Endothelial cell of umbilical vein (primary cell): Measurements from ENCODE around the gene SLC25A17. TPM values are rescaled to one million over a fixed set of nuclear protein-coding genes. Genes with fewer than 3 reads are reported as not detected.

Source experiments
- BruUV-seq: library from RNA; stranded (reverse); fragments of 400-500 nt; replicated peaks from 2 replicates; lab custom pipeline; 2021; lab: Mats Ljungman, UMichigan
- CTCF ChIA-PET: fragments of 300-600, 350-600 bp; sonication (Branson Sonifier 250); formaldehyde crosslinking; loops from one replicate; lab custom pipeline; 2021; ENCODE audit warnings: antibody characterized with exemption, inconsistent platforms; lab: Charles Lee
- POLR2A ChIA-PET: fragments of 300-600, 350-600 bp; sonication (Branson Sonifier 250); formaldehyde crosslinking; loops from one replicate; lab custom pipeline; 2021; ENCODE audit warnings: antibody characterized with exemption, inconsistent platforms; lab: Charles Lee
- DNase-seq: peaks from one replicate; pipeline ENCODE4 v3.0.0-alpha.2; 2011; ENCODE audit warnings: low read depth, low spot score
- FAIRE-seq: peaks from 2 replicates; lab custom pipeline; 2011; peaks lifted over from hg19 to GRCh38; lab: Jason Lieb, UNC
- H2AFZ ChIP-seq: 2 replicates; pipeline ENCODE4 v1.6.0; 2012; ENCODE audit warnings: low read depth, low read length, control low read depth, inconsistent platforms
- H3K27ac ChIP-seq: 2 replicates; pipeline ENCODE4 v1.5.1; 2011; ENCODE audit warnings: low read depth, mild to moderate bottlenecking, control low read depth, low read length, moderate library complexity; ENCODE audit not compliant: insufficient read depth
- H3K27me3 ChIP-seq, 2 experiments: 2 replicates each; pipeline versions ENCODE4 v1.6.0 to v1.6.1; 2011; ENCODE audit warnings: low read length in 2 of 2, mixed read lengths in 1 of 2; ENCODE audit not compliant: control insufficient read depth in 2 of 2, insufficient read depth in 2 of 2
- H3K36me3 ChIP-seq, 2 experiments: 2 replicates in 1 of 2; 3 replicates in 1 of 2; pipeline ENCODE4 v1.5.1; 2011; ENCODE audit warnings: low read length in 2 of 2, mild to moderate bottlenecking in 1 of 2, moderate library complexity in 1 of 2; ENCODE audit not compliant: control insufficient read depth in 2 of 2, insufficient read depth in 2 of 2; ENCODE audit errors: extremely low read depth in 1 of 2
- H3K4me1 ChIP-seq: 3 replicates; pipeline ENCODE4 v1.5.1; 2011; ENCODE audit warnings: mild to moderate bottlenecking, low read length; ENCODE audit not compliant: control insufficient read depth, insufficient read depth; ENCODE audit errors: extremely low read depth
- H3K4me2 ChIP-seq: 2 replicates; pipeline ENCODE4 v1.6.1; 2011; ENCODE audit warnings: low read length, control low read depth, mixed read lengths; ENCODE audit not compliant: insufficient read depth
- H3K4me3 ChIP-seq, 3 experiments: fragments of 200-600 bp in 1 of 3; sonication (generic), shearing (Covaris generic) in 1 of 3; replicated peaks in 1 of 3; 2 replicates each; pipeline ENCODE4 v1.5.1; 2011 to 2016; ENCODE audit warnings: control low read depth in 3 of 3, low read length in 3 of 3, mild to moderate bottlenecking in 2 of 3, inconsistent platforms in 1 of 3, low read depth in 1 of 3, moderate library complexity in 1 of 3; ENCODE audit not compliant: insufficient read depth in 1 of 3
- H3K79me2 ChIP-seq: 2 replicates; pipeline ENCODE4 v1.6.0; 2012; ENCODE audit warnings: low read length, inconsistent platforms; ENCODE audit not compliant: control insufficient read depth, insufficient read depth
- H3K9ac ChIP-seq: replicated peaks from 2 replicates; pipeline ENCODE3; 2011; ENCODE audit warnings: low read length, control low read depth; ENCODE audit not compliant: insufficient read depth; ENCODE audit errors: extremely low read depth
- H3K9me1 ChIP-seq: replicated peaks from 3 replicates; pipeline ENCODE4 v1.6.0; 2011; ENCODE audit warnings: mild to moderate bottlenecking, low read length; ENCODE audit not compliant: control insufficient read depth, insufficient read depth; ENCODE audit errors: extremely low read depth
- H3K9me3 ChIP-seq: replicated peaks from 2 replicates; pipeline ENCODE4 v1.5.1; 2012; ENCODE audit warnings: low read length, inconsistent platforms; ENCODE audit not compliant: control insufficient read depth, insufficient read depth
- H4K20me1 ChIP-seq: replicated peaks from 2 replicates; pipeline ENCODE3; 2011; ENCODE audit warnings: mild to moderate bottlenecking, low read length; ENCODE audit not compliant: control insufficient read depth, insufficient read depth; ENCODE audit errors: extremely low read depth
- EZH2 ChIP-seq: IDR thresholded peaks from 2 replicates; pipeline ENCODE4 v1.6.1; 2012; ENCODE audit warnings: borderline replicate concordance, low read depth, mild to moderate bottlenecking, moderate library complexity, low read length, inconsistent platforms; ENCODE audit not compliant: severe bottlenecking
- FOS ChIP-seq: IDR thresholded peaks from 2 replicates; pipeline ENCODE4 v1.6.1; 2011; ENCODE audit warnings: mild to moderate bottlenecking, low read length, moderate library complexity, borderline replicate concordance; ENCODE audit not compliant: insufficient read depth
- GATA2 ChIP-seq: IDR thresholded peaks from 2 replicates; pipeline ENCODE4 v1.7.0; 2011; ENCODE audit warnings: low read depth, mild to moderate bottlenecking, moderate library complexity, mixed read lengths, low read length; ENCODE audit not compliant: insufficient read length, insufficient read depth
- JUN ChIP-seq: IDR thresholded peaks from 2 replicates; pipeline ENCODE4 v1.6.1; 2011; ENCODE audit warnings: borderline replicate concordance, low read depth; ENCODE audit not compliant: insufficient read length, insufficient read depth
- MYC ChIP-seq: IDR thresholded peaks from one replicate; pipeline ENCODE4 v1.6.1; 2011; ENCODE audit warnings: mild to moderate bottlenecking, low read depth, low read length
- POLR2A ChIP-seq: IDR thresholded peaks from 2 replicates; pipeline ENCODE4 v1.6.1; 2012; ENCODE audit warnings: low read depth, mild to moderate bottlenecking, control low read depth, low read length
- POLR2AphosphoS5 ChIP-seq: IDR thresholded peaks from 2 replicates; pipeline ENCODE4 v1.6.1; 2012; ENCODE audit warnings: low read depth, mild to moderate bottlenecking, control low read depth, low read length, moderate library complexity; ENCODE audit not compliant: insufficient read depth
- dilution Hi-C: fragments of 300-500 bp; cut with MboI; formaldehyde crosslinking; loops from one replicate; pipeline ENCODE4 v1.15.0; 2019; ENCODE audit warnings: low sequenced_read_pairs; ENCODE audit not compliant: extremely low pct_ligation_motif_present
- intact Hi-C: fragments of 100-400 bp; cut with micrococcal nuclease; formaldehyde crosslinking; loops from one replicate; pipeline ENCODE4 v1.10.0; 2022
- polyA plus RNA-seq, 4 experiments: library from polyadenylated mRNA; depleted of rRNA in 3 of 4; stranded (reverse) in 3 of 4; unstranded in 1 of 4; fragments of >200 nt; gene quantifications; 2 replicates each; pipeline versions ENCODE4 v1.2.1 to v1.2.3, GENCODE V29; 2011 to 2012; ENCODE audit warnings: missing spikeins in 1 of 4
- total RNA-seq: library from RNA; stranded (reverse); gene quantifications from 2 replicates; pipeline ENCODE4 v1.2.3, GENCODE V29; 2021
- TF ChIP-seq, protein P1 (sequence below), 2 donors: IDR thresholded peaks; 1 replicate in 1 of 2; 2 replicates in 1 of 2; pipeline ENCODE4 v1.5.1; 2011; ENCODE audit warnings: low read length in 2 of 2, mild to moderate bottlenecking in 2 of 2, moderate library complexity in 2 of 2, control low read depth in 1 of 2, inconsistent platforms in 1 of 2, low read depth in 1 of 2; ENCODE audit not compliant: insufficient read depth in 1 of 2; ENCODE audit errors: extremely low read depth in 1 of 2
- TF ChIP-seq, protein P2 (sequence below): IDR thresholded peaks from 2 replicates; pipeline ENCODE4 v1.6.1; 2011; ENCODE audit not compliant: insufficient read depth, insufficient read length

Gene SLC25A17
- total and polyA plus RNA-seq, 2 donors (not counting 3 experiments of a cell fraction or from before 2014, with no cell fraction given) = 12.2 to 25.8 TPM

DNA sequence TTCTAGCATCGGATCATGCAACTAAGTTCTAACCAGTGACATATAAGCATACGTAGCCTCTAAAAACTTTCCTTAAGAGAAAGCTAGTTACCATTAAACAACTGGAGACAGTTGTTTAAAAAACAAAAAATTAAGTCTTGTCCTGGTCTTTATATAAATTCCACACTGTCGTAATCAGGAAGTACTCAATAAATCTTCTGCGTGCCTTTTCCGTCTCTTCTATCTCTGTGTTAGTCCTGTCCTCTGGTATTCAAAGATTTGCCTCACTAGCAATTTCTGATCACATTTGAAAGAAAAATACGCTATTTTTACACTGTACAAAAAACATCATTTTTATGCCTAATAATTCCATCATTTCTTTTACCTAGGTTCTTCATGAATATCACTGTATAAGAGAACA lies 10.0 kb upstream of the SLC25A17 start:
- ChIA-PET POLR2A (no interaction called here), CTCF (interaction anchor here (2.8 kb wide), 1 partner anchor 146 kb away, joined by 8 read pairs; no protein-coding TSS in a partner anchor)
- no peak overlapping the region for H3K4me3 ChIP-seq
- no TSS peak for BruUV-seq
- no peaks in the 10 kb centered on the region for H3K9me3 ChIP-seq
- H3K79me2 ChIP-seq = peaks cover 2% of the 10 kb centered on the region
- H3K9ac ChIP-seq = no peak overlapping the region
- no peaks in the 10 kb centered on the region for H4K20me1 ChIP-seq
- H3K27ac ChIP-seq = no peak overlapping the region
- no peak for FAIRE-seq
- dilution Hi-C loops = no loop called here
- H3K4me1 ChIP-seq = no peaks in the 10 kb centered on the region
- H3K9me1 ChIP-seq = no peaks in the 10 kb centered on the region
- DNase-seq = no peak
- no peak overlapping the region for H2AFZ ChIP-seq
- intact Hi-C loops = no loop called here
- TF ChIP-seq JUN = no peak
- TF ChIP-seq FOS = no peak
- TF ChIP-seq, protein P1, sequence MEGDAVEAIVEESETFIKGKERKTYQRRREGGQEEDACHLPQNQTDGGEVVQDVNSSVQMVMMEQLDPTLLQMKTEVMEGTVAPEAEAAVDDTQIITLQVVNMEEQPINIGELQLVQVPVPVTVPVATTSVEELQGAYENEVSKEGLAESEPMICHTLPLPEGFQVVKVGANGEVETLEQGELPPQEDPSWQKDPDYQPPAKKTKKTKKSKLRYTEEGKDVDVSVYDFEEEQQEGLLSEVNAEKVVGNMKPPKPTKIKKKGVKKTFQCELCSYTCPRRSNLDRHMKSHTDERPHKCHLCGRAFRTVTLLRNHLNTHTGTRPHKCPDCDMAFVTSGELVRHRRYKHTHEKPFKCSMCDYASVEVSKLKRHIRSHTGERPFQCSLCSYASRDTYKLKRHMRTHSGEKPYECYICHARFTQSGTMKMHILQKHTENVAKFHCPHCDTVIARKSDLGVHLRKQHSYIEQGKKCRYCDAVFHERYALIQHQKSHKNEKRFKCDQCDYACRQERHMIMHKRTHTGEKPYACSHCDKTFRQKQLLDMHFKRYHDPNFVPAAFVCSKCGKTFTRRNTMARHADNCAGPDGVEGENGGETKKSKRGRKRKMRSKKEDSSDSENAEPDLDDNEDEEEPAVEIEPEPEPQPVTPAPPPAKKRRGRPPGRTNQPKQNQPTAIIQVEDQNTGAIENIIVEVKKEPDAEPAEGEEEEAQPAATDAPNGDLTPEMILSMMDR (IDR thresholded peaks at IDR 0.05; ENCODE audit: extremely low read depth in 1 of 2, insufficient read depth in 1 of 2, low read depth in 1 of 2, low read length in 2 of 2) = no peak
- no peak for TF ChIP-seq MYC
- TF ChIP-seq EZH2 = no peak
- no peak for TF ChIP-seq POLR2AphosphoS5
- TF ChIP-seq POLR2A = no peak
- TF ChIP-seq GATA2 = no peak
- TF ChIP-seq, protein P2, sequence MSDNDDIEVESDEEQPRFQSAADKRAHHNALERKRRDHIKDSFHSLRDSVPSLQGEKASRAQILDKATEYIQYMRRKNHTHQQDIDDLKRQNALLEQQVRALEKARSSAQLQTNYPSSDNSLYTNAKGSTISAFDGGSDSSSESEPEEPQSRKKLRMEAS = no peak
- H3K27me3 ChIP-seq = no peaks in the 10 kb centered on the region
- H3K36me3 ChIP-seq = peaks cover 5 to 19% of the 10 kb centered on the region in 2 experiments
- no peak overlapping the region for H3K4me2 ChIP-seq
